K562 (cell line): ENCODE results near the gene RAB31.

Source experiments
- E2F1 ChIP-seq: sonication (generic); formaldehyde crosslinking; IDR thresholded peaks from 2 replicates; pipeline ENCODE4 v1.8.1; 2023; ENCODE audit warnings: mild to moderate bottlenecking, missing genetic modification reagents, moderate library complexity
- EP300 ChIP-seq: IDR thresholded peaks from 2 replicates; pipeline ENCODE4 v1.6.1; 2012; ENCODE audit warnings: low read length, improper control_type of control experiment
- NR2C2 ChIP-seq, 2 experiments: fragments of 200-800 bp in 1 of 2; sonication (Bioruptor generic) in 1 of 2; sonication (generic) in 1 of 2; formaldehyde crosslinking in 1 of 2; IDR thresholded peaks; 2 replicates each; pipeline versions ENCODE4 v1.6.1 to v1.8.0; 2016 to 2022; ENCODE audit warnings: mild to moderate bottlenecking in 1 of 2, missing compliant biosample characterization in 1 of 2, missing genetic modification characterization in 1 of 2, missing genetic modification reagents in 1 of 2
- SETDB1 ChIP-seq: IDR thresholded peaks from one replicate; pipeline ENCODE4 v1.6.1; 2012; ENCODE audit warnings: low read length, control low read depth, inconsistent platforms
- ZNF12 ChIP-seq: sonication (generic); formaldehyde crosslinking; IDR thresholded peaks from 2 replicates; pipeline ENCODE4 v1.4.0; 2020; ENCODE audit warnings: mild to moderate bottlenecking, missing genetic modification reagents
- ZNF57 ChIP-seq: fragments of 450-650 bp; formaldehyde crosslinking; IDR thresholded peaks from 2 replicates; pipeline ENCODE4 v1.4.0; 2020; ENCODE audit warnings: mild to moderate bottlenecking, moderate library complexity
- ZNF785 ChIP-seq: fragments of 250-450 bp; sonication (Bioruptor Pico); IDR thresholded peaks from 2 replicates; pipeline ENCODE4 v1.4.0; 2020; ENCODE audit warnings: mild to moderate bottlenecking
- TF ChIP-seq, protein P1 (sequence below): fragments of 200-800 bp; sonication (Bioruptor generic); IDR thresholded peaks from 2 replicates; pipeline ENCODE4 v1.6.1; 2016; ENCODE audit warnings: missing genetic modification characterization, missing compliant biosample characterization

- TF ChIP-seq ZNF57 (no peak), SETDB1 (no peak), EP300 (no peak), NR2C2 (CRISPR knock-in tag; IDR thresholded peaks at IDR 0.05) (no peak), NR2C2 (tag; IDR thresholded peaks at IDR 0.05) (no peak), ZNF12 (CRISPR knock-in tag) (no peak), ZNF785 (no peak), E2F1 (CRISPR knock-in tag) (no peak)
- TF ChIP-seq, protein P1, sequence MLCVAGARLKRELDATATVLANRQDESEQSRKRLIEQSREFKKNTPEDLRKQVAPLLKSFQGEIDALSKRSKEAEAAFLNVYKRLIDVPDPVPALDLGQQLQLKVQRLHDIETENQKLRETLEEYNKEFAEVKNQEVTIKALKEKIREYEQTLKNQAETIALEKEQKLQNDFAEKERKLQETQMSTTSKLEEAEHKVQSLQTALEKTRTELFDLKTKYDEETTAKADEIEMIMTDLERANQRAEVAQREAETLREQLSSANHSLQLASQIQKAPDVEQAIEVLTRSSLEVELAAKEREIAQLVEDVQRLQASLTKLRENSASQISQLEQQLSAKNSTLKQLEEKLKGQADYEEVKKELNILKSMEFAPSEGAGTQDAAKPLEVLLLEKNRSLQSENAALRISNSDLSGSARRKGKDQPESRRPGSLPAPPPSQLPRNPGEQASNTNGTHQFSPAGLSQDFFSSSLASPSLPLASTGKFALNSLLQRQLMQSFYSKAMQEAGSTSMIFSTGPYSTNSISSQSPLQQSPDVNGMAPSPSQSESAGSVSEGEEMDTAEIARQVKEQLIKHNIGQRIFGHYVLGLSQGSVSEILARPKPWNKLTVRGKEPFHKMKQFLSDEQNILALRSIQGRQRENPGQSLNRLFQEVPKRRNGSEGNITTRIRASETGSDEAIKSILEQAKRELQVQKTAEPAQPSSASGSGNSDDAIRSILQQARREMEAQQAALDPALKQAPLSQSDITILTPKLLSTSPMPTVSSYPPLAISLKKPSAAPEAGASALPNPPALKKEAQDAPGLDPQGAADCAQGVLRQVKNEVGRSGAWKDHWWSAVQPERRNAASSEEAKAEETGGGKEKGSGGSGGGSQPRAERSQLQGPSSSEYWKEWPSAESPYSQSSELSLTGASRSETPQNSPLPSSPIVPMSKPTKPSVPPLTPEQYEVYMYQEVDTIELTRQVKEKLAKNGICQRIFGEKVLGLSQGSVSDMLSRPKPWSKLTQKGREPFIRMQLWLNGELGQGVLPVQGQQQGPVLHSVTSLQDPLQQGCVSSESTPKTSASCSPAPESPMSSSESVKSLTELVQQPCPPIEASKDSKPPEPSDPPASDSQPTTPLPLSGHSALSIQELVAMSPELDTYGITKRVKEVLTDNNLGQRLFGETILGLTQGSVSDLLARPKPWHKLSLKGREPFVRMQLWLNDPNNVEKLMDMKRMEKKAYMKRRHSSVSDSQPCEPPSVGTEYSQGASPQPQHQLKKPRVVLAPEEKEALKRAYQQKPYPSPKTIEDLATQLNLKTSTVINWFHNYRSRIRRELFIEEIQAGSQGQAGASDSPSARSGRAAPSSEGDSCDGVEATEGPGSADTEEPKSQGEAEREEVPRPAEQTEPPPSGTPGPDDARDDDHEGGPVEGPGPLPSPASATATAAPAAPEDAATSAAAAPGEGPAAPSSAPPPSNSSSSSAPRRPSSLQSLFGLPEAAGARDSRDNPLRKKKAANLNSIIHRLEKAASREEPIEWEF (CRISPR knock-in tag), result no peak
These were observed 170.0 kb downstream of the RAB31 start for GRCh38 chr18:9878095-9878494.
